Measurements from ENCODE around the gene PCCA.

The PCCA gene

GRCh38 chr13:100044936-100045335, 44.0 kb upstream of the PCCA start:
- Histone ChIP-seq H3K36me3 (ENCODE audit: low read length) (no peaks in the 10 kb centered on the region), H3K4me3 (ENCODE audit: insufficient read depth, low read length, poor library complexity, severe bottlenecking) (no peak overlapping the region), H3K9me2 (replicated peaks; ENCODE audit: insufficient read depth, low read length) (no peaks in the 10 kb centered on the region), H2AFZ (ENCODE audit: low read depth, low read length, severe bottlenecking) (no peak overlapping the region), H3K27me3 (ENCODE audit: low read length) (no peaks in the 10 kb centered on the region), H3K79me2 (ENCODE audit: insufficient read depth, low read length) (no peaks in the 10 kb centered on the region), H3K9ac (ENCODE audit: low read length) (no peak overlapping the region), H3K4me2 (ENCODE audit: low read depth, low read length, poor library complexity, severe bottlenecking) (no peak overlapping the region), H3K9me3 (ENCODE audit: insufficient read depth, low read length) (no peaks in the 10 kb centered on the region), H4K20me1 (ENCODE audit: low read depth, low read length) (no peaks in the 10 kb centered on the region), H3F3A (ENCODE audit: insufficient read depth) (no peaks in the 10 kb centered on the region), H3K27ac (ENCODE audit: low read depth, low read length) (no peak overlapping the region)
- TF ChIP-seq EZH2phosphoT487 (conservative IDR thresholded peaks at IDR 0.05; ENCODE audit: low read length) (no peak), CTCF (IDR thresholded peaks at IDR 0.05; ENCODE audit: insufficient read depth, low read length, poor library complexity, severe bottlenecking) (no peak)

- H3K27ac ChIP-seq (ENCODE audit: low read depth, low read length): no peak overlapping the region
- H3K4me2 ChIP-seq (ENCODE audit: low read depth, low read length, poor library complexity, severe bottlenecking): no peak overlapping the region
- no peaks in the 10 kb centered on the region for H3K27me3 ChIP-seq (ENCODE audit: low read length)
- H4K20me1 ChIP-seq (ENCODE audit: low read depth, low read length): no peaks in the 10 kb centered on the region
- no peaks in the 10 kb centered on the region for H3K9me3 ChIP-seq (ENCODE audit: insufficient read depth, low read length)
- H3K9ac ChIP-seq (ENCODE audit: low read length): no peak overlapping the region
- no peak overlapping the region for H2AFZ ChIP-seq (ENCODE audit: low read depth, low read length, severe bottlenecking)
- H3K79me2 ChIP-seq (ENCODE audit: insufficient read depth, low read length): no peaks in the 10 kb centered on the region
- H3K36me3 ChIP-seq (ENCODE audit: low read length): no peaks in the 10 kb centered on the region
- H3K9me2 ChIP-seq (replicated peaks; ENCODE audit: insufficient read depth, low read length): no peaks in the 10 kb centered on the region
- TF ChIP-seq EZH2phosphoT487 (conservative IDR thresholded peaks at IDR 0.05; ENCODE audit: low read length): no peak
- no peak for TF ChIP-seq CTCF (IDR thresholded peaks at IDR 0.05; ENCODE audit: insufficient read depth, low read length, poor library complexity, severe bottlenecking)
- no peaks in the 10 kb centered on the region for H3F3A ChIP-seq (ENCODE audit: insufficient read depth)
- H3K4me3 ChIP-seq (ENCODE audit: insufficient read depth, low read length, poor library complexity, severe bottlenecking): no peak overlapping the region
These were observed 43.5 kb upstream of the PCCA start for GRCh38 chr13:100045355-100045754.

- Histone ChIP-seq H3K9me2 (replicated peaks; ENCODE audit: insufficient read depth, low read length) (no peaks in the 10 kb centered on the region), H3K27ac (ENCODE audit: low read depth, low read length) (no peak overlapping the region), H3K9me3 (ENCODE audit: insufficient read depth, low read length) (no peaks in the 10 kb centered on the region), H3K79me2 (ENCODE audit: insufficient read depth, low read length) (no peaks in the 10 kb centered on the region), H3K4me3 (ENCODE audit: insufficient read depth, low read length, poor library complexity, severe bottlenecking) (no peak overlapping the region), H3K9ac (ENCODE audit: low read length) (no peak overlapping the region), H2AFZ (ENCODE audit: low read depth, low read length, severe bottlenecking) (no peak overlapping the region), H3K36me3 (ENCODE audit: low read length) (no peaks in the 10 kb centered on the region), H3K27me3 (ENCODE audit: low read length) (no peaks in the 10 kb centered on the region), H3F3A (ENCODE audit: insufficient read depth) (no peaks in the 10 kb centered on the region), H3K4me2 (ENCODE audit: low read depth, low read length, poor library complexity, severe bottlenecking) (no peak overlapping the region), H4K20me1 (ENCODE audit: low read depth, low read length) (no peaks in the 10 kb centered on the region)
- TF ChIP-seq EZH2phosphoT487 (conservative IDR thresholded peaks at IDR 0.05; ENCODE audit: low read length): no peak
These were observed 37.8 kb upstream of the PCCA start for GRCh38 chr13:100051070-100051469.

- no peak for TF ChIP-seq EZH2phosphoT487 (conservative IDR thresholded peaks at IDR 0.05; ENCODE audit: low read length)
- no peak for TF ChIP-seq CTCF (IDR thresholded peaks at IDR 0.05; ENCODE audit: insufficient read depth, low read length, poor library complexity, severe bottlenecking)
- no peaks in the 10 kb centered on the region for H3K9me3 ChIP-seq (ENCODE audit: insufficient read depth, low read length)
- no peak overlapping the region for H3K4me3 ChIP-seq (ENCODE audit: insufficient read depth, low read length, poor library complexity, severe bottlenecking)
- H3K9me2 ChIP-seq (replicated peaks; ENCODE audit: insufficient read depth, low read length): no peaks in the 10 kb centered on the region
- H3K27me3 ChIP-seq (ENCODE audit: low read length): no peaks in the 10 kb centered on the region
- no peak overlapping the region for H3K9ac ChIP-seq (ENCODE audit: low read length)
- no peaks in the 10 kb centered on the region for H4K20me1 ChIP-seq (ENCODE audit: low read depth, low read length)
- no peaks in the 10 kb centered on the region for H3K79me2 ChIP-seq (ENCODE audit: insufficient read depth, low read length)
- H3K36me3 ChIP-seq (ENCODE audit: low read length): no peaks in the 10 kb centered on the region
- no peak overlapping the region for H3K27ac ChIP-seq (ENCODE audit: low read depth, low read length)
- no peaks in the 10 kb centered on the region for H3F3A ChIP-seq (ENCODE audit: insufficient read depth)
- no peak overlapping the region for H3K4me2 ChIP-seq (ENCODE audit: low read depth, low read length, poor library complexity, severe bottlenecking)
- no peak overlapping the region for H2AFZ ChIP-seq (ENCODE audit: low read depth, low read length, severe bottlenecking)
These were observed 29.1 kb upstream of the PCCA start for GRCh38 chr13:100059827-100060226.
